Measurements from ENCODE around the gene GRB2. TPM values are rescaled to one million over a fixed set of nuclear protein-coding genes. Genes with fewer than 3 reads are reported as not detected.

GRB2 gene
- total RNA-seq, 1 donor from 2014 or later: 59.1 TPM

DNA sequence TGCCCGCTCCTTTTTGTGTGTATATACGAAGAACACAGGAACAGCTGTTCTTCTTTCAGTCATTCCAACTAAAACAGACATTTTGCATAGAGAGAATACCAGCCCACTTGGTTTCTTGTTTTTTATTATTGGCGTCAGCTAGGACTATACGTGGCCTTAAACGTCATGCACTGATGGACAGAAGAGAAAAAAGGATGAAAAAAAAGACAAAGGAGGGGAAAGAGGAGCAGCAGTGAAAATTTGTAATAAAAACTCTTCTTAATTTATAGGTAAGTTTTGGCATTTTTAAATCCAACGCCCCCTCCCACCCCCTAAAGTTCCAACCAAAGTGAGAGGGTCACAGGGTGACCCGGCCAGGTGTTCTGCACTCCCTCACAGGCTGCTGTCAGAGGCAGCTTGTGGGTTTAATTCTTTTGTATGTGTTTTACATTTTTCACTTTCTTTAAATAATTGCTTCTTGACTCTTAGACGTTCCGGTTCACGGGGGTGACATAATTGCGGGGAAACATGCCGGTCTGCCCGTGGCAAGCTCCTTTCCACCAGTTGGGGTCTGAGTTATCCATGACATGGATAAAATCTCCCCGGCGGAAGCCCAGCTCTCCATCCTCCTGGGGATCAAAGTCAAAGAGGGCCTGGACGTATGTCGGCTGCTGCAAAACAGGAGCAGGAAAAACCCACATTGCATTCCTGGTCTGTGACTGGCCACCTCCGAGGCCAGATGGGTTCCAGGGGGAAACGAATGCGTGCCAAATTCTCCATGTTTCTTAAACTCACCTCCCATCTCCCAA, 85.4 kb downstream of the GRB2 start:
- no peaks in the 10 kb centered on the region for H3K27me3 Mint-ChIP-seq (ENCODE audit: unreplicated experiment)
- no peak overlapping the region for H3K27ac Mint-ChIP-seq (ENCODE audit: unreplicated experiment)
- TF ChIP-seq, protein P1, sequence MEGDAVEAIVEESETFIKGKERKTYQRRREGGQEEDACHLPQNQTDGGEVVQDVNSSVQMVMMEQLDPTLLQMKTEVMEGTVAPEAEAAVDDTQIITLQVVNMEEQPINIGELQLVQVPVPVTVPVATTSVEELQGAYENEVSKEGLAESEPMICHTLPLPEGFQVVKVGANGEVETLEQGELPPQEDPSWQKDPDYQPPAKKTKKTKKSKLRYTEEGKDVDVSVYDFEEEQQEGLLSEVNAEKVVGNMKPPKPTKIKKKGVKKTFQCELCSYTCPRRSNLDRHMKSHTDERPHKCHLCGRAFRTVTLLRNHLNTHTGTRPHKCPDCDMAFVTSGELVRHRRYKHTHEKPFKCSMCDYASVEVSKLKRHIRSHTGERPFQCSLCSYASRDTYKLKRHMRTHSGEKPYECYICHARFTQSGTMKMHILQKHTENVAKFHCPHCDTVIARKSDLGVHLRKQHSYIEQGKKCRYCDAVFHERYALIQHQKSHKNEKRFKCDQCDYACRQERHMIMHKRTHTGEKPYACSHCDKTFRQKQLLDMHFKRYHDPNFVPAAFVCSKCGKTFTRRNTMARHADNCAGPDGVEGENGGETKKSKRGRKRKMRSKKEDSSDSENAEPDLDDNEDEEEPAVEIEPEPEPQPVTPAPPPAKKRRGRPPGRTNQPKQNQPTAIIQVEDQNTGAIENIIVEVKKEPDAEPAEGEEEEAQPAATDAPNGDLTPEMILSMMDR (IDR thresholded peaks at IDR 0.05): no peak
- peaks cover 27% of the 10 kb centered on the region for H3K36me3 Mint-ChIP-seq (ENCODE audit: unreplicated experiment)
- H3K4me3 Mint-ChIP-seq (ENCODE audit: unreplicated experiment): no peak overlapping the region
- no peak for DNase-seq (ENCODE audit: extremely low spot score, unreplicated experiment)
- peaks cover 5% of the 10 kb centered on the region for H3K4me1 Mint-ChIP-seq (ENCODE audit: unreplicated experiment)
- no peaks in the 10 kb centered on the region for H3K9me3 Mint-ChIP-seq (ENCODE audit: unreplicated experiment)

DNA sequence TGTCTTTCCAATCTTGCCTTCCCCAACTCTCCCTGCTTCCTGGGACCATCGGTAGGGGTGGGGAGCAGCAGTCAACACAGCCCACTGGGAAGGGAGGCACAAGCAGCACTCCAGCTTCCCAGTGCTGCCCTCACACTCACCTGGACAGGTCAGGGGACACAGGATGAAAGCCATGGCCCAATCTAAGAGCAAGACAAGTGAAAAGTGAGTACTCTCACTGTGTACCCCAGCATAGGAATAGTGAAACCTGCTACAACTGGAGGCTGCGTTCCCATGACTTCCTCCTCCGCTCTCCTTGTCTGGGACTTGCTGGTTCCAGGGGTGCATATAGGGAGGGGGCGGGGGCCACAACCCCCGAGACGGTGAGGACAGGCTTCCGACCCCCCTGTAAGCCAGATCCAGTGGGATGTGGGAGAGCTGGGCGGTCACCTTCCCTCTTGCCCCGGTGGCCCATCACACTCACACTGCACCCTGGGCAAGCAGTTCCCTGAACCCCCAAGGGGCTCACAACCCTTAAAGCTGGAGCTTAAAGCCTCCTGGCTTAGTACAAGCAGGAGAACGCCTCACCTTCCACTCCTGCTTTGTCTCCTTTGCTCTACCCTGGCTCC, 86.8 kb downstream of the GRB2 start:
- H3K27me3 Mint-ChIP-seq (ENCODE audit: unreplicated experiment): no peaks in the 10 kb centered on the region
- no peaks in the 10 kb centered on the region for H3K9me3 Mint-ChIP-seq (ENCODE audit: unreplicated experiment)
- no peak overlapping the region for H3K27ac Mint-ChIP-seq (ENCODE audit: unreplicated experiment)
- peaks cover 5% of the 10 kb centered on the region for H3K4me1 Mint-ChIP-seq (ENCODE audit: unreplicated experiment)
- TF ChIP-seq, protein P1 (IDR thresholded peaks at IDR 0.05): no peak
- H3K36me3 Mint-ChIP-seq (ENCODE audit: unreplicated experiment): peaks cover 25% of the 10 kb centered on the region
- no peak for DNase-seq (ENCODE audit: extremely low spot score, unreplicated experiment)
- no peak overlapping the region for H3K4me3 Mint-ChIP-seq (ENCODE audit: unreplicated experiment)

DNA sequence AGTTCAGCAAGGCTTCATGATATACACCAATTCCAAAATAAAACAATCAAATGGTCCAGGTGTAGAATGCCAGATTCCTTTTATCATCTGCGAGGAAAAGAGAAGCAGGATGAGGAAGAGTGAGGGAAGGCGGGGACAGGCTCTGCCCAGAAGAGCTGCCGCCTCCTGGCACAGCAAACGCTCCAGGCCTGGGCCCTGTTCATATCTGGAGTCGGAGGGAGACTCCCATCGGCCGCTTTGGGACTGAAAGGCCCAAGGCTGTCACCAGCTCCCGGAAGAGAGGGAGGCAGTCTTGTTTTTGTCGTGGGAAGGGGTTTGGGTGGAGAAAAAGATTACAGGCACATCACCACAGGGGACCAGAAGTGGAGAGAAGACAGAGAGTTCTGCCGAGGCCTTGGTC, 87.3 kb downstream of the GRB2 start:
- Mint-ChIP-seq H3K27ac (ENCODE audit: unreplicated experiment) (no peak overlapping the region), H3K4me1 (ENCODE audit: unreplicated experiment) (peaks cover 2% of the 10 kb centered on the region), H3K4me3 (ENCODE audit: unreplicated experiment) (no peak overlapping the region), H3K9me3 (ENCODE audit: unreplicated experiment) (no peaks in the 10 kb centered on the region), H3K27me3 (ENCODE audit: unreplicated experiment) (no peaks in the 10 kb centered on the region), H3K36me3 (ENCODE audit: unreplicated experiment) (peaks cover 23% of the 10 kb centered on the region)
- TF ChIP-seq, protein P1 (IDR thresholded peaks at IDR 0.05): no peak
- no peak for DNase-seq (ENCODE audit: extremely low spot score, unreplicated experiment)

DNA sequence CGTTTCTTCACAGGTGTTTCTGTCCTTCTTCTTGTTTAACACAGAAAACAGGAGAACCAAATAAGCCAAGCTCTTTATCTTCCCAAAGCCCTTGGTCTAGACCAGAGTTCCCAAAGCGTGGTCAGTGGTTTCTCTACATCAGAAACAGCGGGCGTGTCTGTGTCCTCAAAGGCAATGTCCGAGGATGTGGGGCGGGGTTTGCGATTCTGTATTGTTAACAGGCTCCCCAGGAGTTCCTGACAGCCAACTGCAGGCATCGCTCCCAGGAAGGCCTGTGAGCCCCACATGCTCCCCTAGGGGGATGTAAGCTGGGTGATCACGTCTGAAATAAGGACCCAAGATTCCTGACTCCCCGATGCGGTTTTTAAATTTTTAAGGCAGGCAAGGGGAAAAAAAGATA, 87.8 kb downstream of the GRB2 start:
- H3K4me1 Mint-ChIP-seq (ENCODE audit: unreplicated experiment): no peaks in the 10 kb centered on the region
- no peaks in the 10 kb centered on the region for H3K27me3 Mint-ChIP-seq (ENCODE audit: unreplicated experiment)
- no peaks in the 10 kb centered on the region for H3K9me3 Mint-ChIP-seq (ENCODE audit: unreplicated experiment)
- no peak overlapping the region for H3K27ac Mint-ChIP-seq (ENCODE audit: unreplicated experiment)
- H3K4me3 Mint-ChIP-seq (ENCODE audit: unreplicated experiment): no peak overlapping the region
- no peak for DNase-seq (ENCODE audit: extremely low spot score, unreplicated experiment)
- TF ChIP-seq, protein P1 (IDR thresholded peaks at IDR 0.05): no peak
- H3K36me3 Mint-ChIP-seq (ENCODE audit: unreplicated experiment): peaks cover 19% of the 10 kb centered on the region

DNA sequence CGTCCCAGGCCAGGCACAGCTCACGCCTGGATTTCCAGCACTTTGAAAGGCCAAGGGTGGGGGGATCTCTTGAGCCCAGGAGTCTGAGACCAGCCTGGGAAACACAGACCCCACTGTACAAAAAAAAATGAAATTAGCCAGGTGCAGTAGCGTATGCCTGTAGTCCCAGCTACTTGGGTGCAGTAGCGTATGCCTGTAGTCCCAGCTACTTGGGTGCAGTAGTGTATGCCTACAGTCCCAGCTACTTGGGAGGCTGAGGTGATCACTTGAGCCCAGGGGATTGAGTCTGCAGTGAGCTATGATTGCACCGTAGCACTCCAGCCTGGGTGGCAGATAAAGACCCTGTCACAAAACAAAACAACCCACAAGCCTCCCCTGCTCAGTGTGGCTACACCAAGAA, 89.2 kb downstream of the GRB2 start:
- Mint-ChIP-seq H3K36me3 (ENCODE audit: unreplicated experiment) (peaks cover 15% of the 10 kb centered on the region), H3K27ac (ENCODE audit: unreplicated experiment) (peak overlapping the region; percentile 34), H3K4me1 (ENCODE audit: unreplicated experiment) (no peaks in the 10 kb centered on the region)

More for the DNA sequence above, 89.2 kb downstream of the GRB2 start:
- Mint-ChIP-seq H3K27me3 (ENCODE audit: unreplicated experiment) (no peaks in the 10 kb centered on the region), H3K4me3 (ENCODE audit: unreplicated experiment) (no peak overlapping the region), H3K9me3 (ENCODE audit: unreplicated experiment) (no peaks in the 10 kb centered on the region)
- no peak for DNase-seq (ENCODE audit: extremely low spot score, unreplicated experiment)
- TF ChIP-seq, protein P1 (IDR thresholded peaks at IDR 0.05): no peak

Measured in osteocyte (in vitro differentiated cells).